ENCODE results near the gene ZNF888.
A peak's percentile ranks its signal among the peaks of the same experiment; 100 is the strongest.
"Not testable (repeated sequence)": the region's sequence is repeated elsewhere in the genome, so short reads cannot be mapped to it uniquely, and the experiment has no call there.

Gene ZNF888

GRCh38 chr19:52917531-52917930 is 5.7 kb downstream of the ZNF888 start:
- Mint-ChIP-seq H3K36me3 (ENCODE audit: low read depth) (peaks cover 45% of the 10 kb centered on the region), H3K27ac (no peak overlapping the region), H3K4me3 (no peak overlapping the region), H3K4me1 (ENCODE audit: low read depth) (peaks cover 14% of the 10 kb centered on the region), H3K27me3 (ENCODE audit: low read depth) (no peaks in the 10 kb centered on the region), H3K9me3 (peaks cover 20% of the 10 kb centered on the region)

GRCh38 chr19:52910648-52911047 is 12.6 kb downstream of the ZNF888 start:
- no peaks in the 10 kb centered on the region for H3K27me3 Mint-ChIP-seq (ENCODE audit: low read depth)
- H3K36me3 Mint-ChIP-seq (ENCODE audit: low read depth) = peaks cover 62% of the 10 kb centered on the region
- H3K4me3 Mint-ChIP-seq = no peak overlapping the region
- H3K4me1 Mint-ChIP-seq (ENCODE audit: low read depth) = no peaks in the 10 kb centered on the region
- H3K9me3 Mint-ChIP-seq = peaks cover 51% of the 10 kb centered on the region
- H3K27ac Mint-ChIP-seq = no peak overlapping the region

- H3K27ac Mint-ChIP-seq; H3K4me1 Mint-ChIP-seq (ENCODE audit: low read depth); H3K4me3 Mint-ChIP-seq; H3K27me3 Mint-ChIP-seq (ENCODE audit: low read depth): not testable (repeated sequence)
- peaks cover 38% of the 10 kb centered on the region for H3K36me3 Mint-ChIP-seq (ENCODE audit: low read depth)
- peaks cover 47% of the 10 kb centered on the region for H3K9me3 Mint-ChIP-seq
These were observed 19.0 kb downstream of the ZNF888 start for GRCh38 chr19:52904052-52904780.

DNA sequence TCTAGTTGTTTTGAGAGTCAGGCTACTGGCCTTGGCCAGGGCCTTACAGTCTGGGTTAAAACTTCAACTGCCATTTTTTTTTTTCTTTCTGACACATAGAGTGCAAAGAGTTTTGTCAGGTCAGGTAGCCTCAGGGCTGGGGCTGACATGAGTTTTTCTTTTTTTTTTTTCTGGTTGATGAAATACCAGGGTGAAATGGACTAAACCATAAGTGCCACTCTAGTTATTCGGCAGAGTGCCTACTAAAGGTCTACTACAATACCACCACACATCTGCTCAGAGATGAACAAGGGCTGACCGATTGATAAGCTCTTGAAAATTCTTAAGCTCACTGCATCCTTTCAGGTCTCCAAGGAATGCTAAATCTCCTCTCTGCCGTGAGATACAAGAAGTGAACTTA is 21.4 kb downstream of the ZNF888 start:
- no peak overlapping the region for H3K4me3 Mint-ChIP-seq
- peaks cover 40% of the 10 kb centered on the region for H3K9me3 Mint-ChIP-seq
- no peak overlapping the region for H3K27ac Mint-ChIP-seq
- H3K36me3 Mint-ChIP-seq (ENCODE audit: low read depth) = peaks cover 23% of the 10 kb centered on the region
- H3K4me1 Mint-ChIP-seq (ENCODE audit: low read depth) = peaks cover 2% of the 10 kb centered on the region
- no peaks in the 10 kb centered on the region for H3K27me3 Mint-ChIP-seq (ENCODE audit: low read depth)

- H3K9me3 Mint-ChIP-seq = peaks cover 32% of the 10 kb centered on the region
- not testable (repeated sequence) for H3K4me1 Mint-ChIP-seq (ENCODE audit: low read depth); H3K4me3 Mint-ChIP-seq; H3K27me3 Mint-ChIP-seq (ENCODE audit: low read depth)
- H3K36me3 Mint-ChIP-seq (ENCODE audit: low read depth) = peaks cover 13% of the 10 kb centered on the region
- H3K27ac Mint-ChIP-seq = peak overlapping the region; percentile 34
These were observed 24.6 kb downstream of the ZNF888 start for GRCh38 chr19:52898596-52898995.

- peaks cover 29% of the 10 kb centered on the region for H3K9me3 Mint-ChIP-seq
- peaks cover 7% of the 10 kb centered on the region for H3K4me1 Mint-ChIP-seq (ENCODE audit: low read depth)
- peaks cover 14% of the 10 kb centered on the region for H3K36me3 Mint-ChIP-seq (ENCODE audit: low read depth)
- H3K4me3 Mint-ChIP-seq = peak overlapping the region; percentile 89
- no peaks in the 10 kb centered on the region for H3K27me3 Mint-ChIP-seq (ENCODE audit: low read depth)
- peak overlapping the region; percentile 92 for H3K27ac Mint-ChIP-seq
These were observed 25.1 kb downstream of the ZNF888 start for GRCh38 chr19:52898101-52898500.

DNA sequence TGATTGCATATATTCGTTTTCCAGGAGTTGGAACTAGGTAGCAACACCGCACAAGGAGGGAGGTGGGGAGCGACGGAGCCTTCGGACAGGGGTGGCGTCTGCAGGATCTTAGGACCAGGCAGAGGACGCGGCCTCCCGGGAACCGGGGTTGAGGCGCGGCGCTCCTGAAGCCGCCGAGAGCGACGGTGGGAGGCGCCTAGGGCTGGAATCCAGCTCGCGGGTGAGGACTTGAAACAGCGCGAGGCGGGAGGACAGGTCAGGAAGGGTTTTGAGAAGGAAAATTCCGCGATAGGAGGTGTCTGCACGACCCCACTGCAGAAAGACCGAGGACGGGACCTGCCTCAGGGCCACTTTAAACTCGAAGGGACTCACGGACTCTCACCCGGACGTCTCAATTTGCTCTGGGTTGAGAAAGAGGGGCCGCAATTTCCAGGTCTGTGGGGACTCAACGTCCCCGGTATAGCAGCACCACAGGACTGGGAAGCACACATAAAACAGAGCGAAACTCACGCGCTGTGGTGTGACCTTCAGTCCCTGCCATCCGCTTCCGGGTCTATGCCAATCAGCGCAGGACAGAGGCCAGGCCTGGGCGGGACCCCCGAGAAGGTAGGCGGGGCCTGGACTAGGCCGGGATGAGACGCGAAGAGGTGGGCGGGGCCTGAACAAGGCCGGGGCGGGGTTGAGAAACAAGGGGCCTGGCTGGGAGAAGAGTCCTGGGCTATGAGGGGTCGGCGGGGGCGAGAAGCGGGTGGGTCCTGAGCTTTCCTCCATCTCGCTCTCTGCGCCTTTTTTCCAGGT is 25.9 kb downstream of the ZNF888 start, which contains the start of gene ZNF320:
ZNF320 (minus strand) TSS at position 498 of the 798 bp plus-strand sequence. CDS start 7,380 bp downstream, outside the sequence.
- Mint-ChIP-seq H3K36me3 (ENCODE audit: low read depth) (peaks cover 20% of the 10 kb centered on the region), H3K9me3 (peaks cover 36% of the 10 kb centered on the region), H3K27me3 (ENCODE audit: low read depth) (no peaks in the 10 kb centered on the region), H3K4me3 (peak within 1 kb of the TSS; percentile 89), H3K27ac (peak within 1 kb of the TSS; percentile 92), H3K4me1 (ENCODE audit: low read depth) (peaks cover 7% of the 10 kb centered on the region)

DNA sequence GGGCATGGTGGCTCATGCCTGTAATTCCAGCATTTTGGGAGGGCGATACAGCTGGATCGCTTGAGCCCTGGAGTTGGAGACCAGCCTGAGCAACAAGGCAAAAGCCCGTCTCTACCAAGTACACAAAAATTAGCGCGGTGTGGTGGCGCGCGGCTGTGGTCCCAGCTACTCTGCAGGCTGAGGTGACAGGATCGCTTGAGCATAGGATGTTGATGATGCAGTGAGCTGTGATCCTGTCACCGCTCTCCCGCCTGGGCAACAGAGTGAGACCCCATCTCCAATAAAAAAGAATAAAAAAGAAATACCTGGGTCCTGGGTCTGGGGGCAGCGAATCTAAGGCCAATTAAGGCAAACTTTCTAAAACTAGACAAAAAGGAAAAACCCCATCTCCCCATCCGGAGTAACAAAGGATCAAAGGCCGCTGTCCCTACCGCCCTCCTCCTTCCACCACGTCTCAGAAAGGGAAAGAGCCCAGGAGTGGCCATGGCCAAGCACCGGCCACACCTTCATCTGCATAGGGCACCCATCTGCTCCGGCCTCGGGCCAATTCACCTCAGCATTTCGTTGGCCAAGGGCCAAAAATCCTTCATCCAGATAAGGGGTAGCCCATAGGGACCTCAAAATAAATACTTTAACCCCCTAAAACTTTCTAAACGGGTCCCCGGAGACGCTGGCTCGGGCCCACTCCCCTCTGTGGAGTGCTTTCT is 26.6 kb downstream of the ZNF888 start:
- H3K4me1 Mint-ChIP-seq (ENCODE audit: low read depth) = peaks cover 7% of the 10 kb centered on the region
- peaks cover 21% of the 10 kb centered on the region for H3K36me3 Mint-ChIP-seq (ENCODE audit: low read depth)
- H3K9me3 Mint-ChIP-seq = peaks cover 37% of the 10 kb centered on the region
- H3K27me3 Mint-ChIP-seq (ENCODE audit: low read depth) = no peaks in the 10 kb centered on the region
- peak overlapping the region; percentile 92 for H3K27ac Mint-ChIP-seq
- H3K4me3 Mint-ChIP-seq = peak overlapping the region; percentile 89

- Mint-ChIP-seq H3K36me3 (ENCODE audit: low read depth) (peaks cover 60% of the 10 kb centered on the region), H3K27me3 (ENCODE audit: low read depth) (no peaks in the 10 kb centered on the region), H3K9me3 (peaks cover 54% of the 10 kb centered on the region), H3K4me3 (no peak overlapping the region), H3K4me1 (ENCODE audit: low read depth) (peaks cover 2% of the 10 kb centered on the region), H3K27ac (no peak overlapping the region)
These were observed 31.9 kb downstream of the ZNF888 start for GRCh38 chr19:52891336-52891735.

DNA sequence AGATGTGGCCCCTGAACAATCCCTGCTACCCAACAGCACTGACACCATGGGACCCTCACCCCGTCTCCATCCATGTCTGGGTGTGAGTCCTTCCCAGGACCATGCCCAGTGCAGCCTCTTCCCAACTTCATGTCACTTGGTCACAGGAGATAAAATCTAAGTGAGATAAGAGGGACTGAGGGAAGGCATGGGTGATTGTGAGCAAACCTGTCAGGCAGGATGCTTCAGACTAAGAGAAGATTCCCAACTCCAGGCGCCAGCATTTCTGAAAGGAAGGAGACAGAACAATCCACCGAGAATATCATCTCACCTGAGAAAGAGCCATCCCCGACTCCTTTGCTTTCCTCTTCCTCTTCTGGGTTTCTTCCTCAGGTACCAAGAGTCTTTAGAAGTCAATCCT is 33.3 kb downstream of the ZNF888 start:
- Mint-ChIP-seq H3K4me1 (ENCODE audit: low read depth) (peaks cover 2% of the 10 kb centered on the region), H3K27ac (no peak overlapping the region), H3K4me3 (no peak overlapping the region), H3K27me3 (ENCODE audit: low read depth) (no peaks in the 10 kb centered on the region), H3K36me3 (ENCODE audit: low read depth) (peaks cover 63% of the 10 kb centered on the region), H3K9me3 (peaks cover 56% of the 10 kb centered on the region)

DNA sequence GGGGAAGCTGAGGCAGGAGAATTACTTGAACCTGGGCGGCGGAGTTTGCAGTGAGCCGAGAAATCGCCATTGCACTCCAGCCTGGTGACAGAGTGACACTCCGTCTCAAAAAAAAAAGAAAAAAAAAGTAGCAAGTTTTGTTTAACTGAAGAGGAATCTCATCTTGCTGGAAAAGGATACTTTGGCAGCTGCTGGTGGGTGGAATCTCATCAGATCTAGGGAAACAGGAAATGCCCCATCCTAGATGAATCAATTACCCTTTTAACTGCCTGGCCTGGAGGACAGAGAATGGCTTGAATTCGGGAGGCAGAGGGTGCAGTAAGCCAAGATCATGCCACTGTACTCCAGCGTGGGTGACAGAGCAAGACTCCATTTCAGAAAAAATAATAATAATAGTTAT is 34.2 kb downstream of the ZNF888 start:
- no peak overlapping the region for H3K4me3 Mint-ChIP-seq
- H3K4me1 Mint-ChIP-seq (ENCODE audit: low read depth) = no peaks in the 10 kb centered on the region
- H3K27ac Mint-ChIP-seq = no peak overlapping the region
- H3K36me3 Mint-ChIP-seq (ENCODE audit: low read depth) = peaks cover 67% of the 10 kb centered on the region
- H3K9me3 Mint-ChIP-seq = peaks cover 56% of the 10 kb centered on the region
- no peaks in the 10 kb centered on the region for H3K27me3 Mint-ChIP-seq (ENCODE audit: low read depth)

- no peak overlapping the region for H3K4me3 Mint-ChIP-seq
- H3K36me3 Mint-ChIP-seq (ENCODE audit: low read depth) = peaks cover 64% of the 10 kb centered on the region
- no peaks in the 10 kb centered on the region for H3K27me3 Mint-ChIP-seq (ENCODE audit: low read depth)
- no peak overlapping the region for H3K27ac Mint-ChIP-seq
- H3K9me3 Mint-ChIP-seq = peaks cover 66% of the 10 kb centered on the region
- no peaks in the 10 kb centered on the region for H3K4me1 Mint-ChIP-seq (ENCODE audit: low read depth)
These were observed 42.3 kb downstream of the ZNF888 start for GRCh38 chr19:52880895-52881389.

DNA sequence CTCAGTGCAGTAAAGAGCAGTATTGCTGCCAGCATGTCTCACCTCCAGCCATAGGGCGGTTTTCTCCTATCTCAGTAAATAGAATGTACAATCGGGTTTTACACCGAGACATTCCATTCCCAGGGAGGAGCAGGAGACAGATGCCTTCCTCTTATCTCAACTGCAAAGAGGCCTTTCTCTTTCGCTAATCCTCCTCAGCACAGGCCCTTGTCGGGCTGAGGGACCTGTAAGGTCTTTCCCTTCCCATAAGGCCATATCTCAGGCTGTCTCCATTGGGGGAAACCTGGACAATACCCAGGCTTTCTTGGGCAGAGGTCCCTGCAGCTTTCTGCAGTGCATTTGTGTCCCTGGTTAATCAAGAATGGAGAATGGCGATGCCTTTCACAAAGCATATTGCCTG is 50.2 kb downstream of the ZNF888 start:
- not testable (repeated sequence) for H3K4me1 Mint-ChIP-seq (ENCODE audit: low read depth); H3K4me3 Mint-ChIP-seq; H3K27me3 Mint-ChIP-seq (ENCODE audit: low read depth); H3K36me3 Mint-ChIP-seq (ENCODE audit: low read depth); H3K27ac Mint-ChIP-seq
- peaks cover 62% of the 10 kb centered on the region for H3K9me3 Mint-ChIP-seq

DNA sequence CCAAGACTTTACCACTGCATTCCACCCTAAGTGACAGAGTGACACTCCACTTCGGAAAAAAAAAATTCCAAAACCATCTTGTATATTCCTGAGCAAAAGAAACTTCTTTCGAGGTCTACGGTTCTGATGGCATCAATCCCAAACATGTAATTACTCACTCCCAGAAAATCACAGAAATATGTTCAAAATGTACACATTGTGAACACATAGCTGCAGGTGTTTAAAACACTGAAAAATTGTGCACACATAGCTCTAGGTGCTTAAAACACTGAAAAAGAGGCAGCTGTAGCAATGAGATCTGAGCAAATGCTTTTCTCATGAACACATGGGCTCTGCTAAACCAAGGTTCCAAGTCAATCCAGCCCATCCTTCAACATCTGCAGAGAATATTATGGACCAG is 51.8 kb downstream of the ZNF888 start:
- no peaks in the 10 kb centered on the region for H3K27me3 Mint-ChIP-seq (ENCODE audit: low read depth)
- no peak overlapping the region for H3K27ac Mint-ChIP-seq
- H3K9me3 Mint-ChIP-seq = peaks cover 63% of the 10 kb centered on the region
- no peak overlapping the region for H3K4me3 Mint-ChIP-seq
- H3K4me1 Mint-ChIP-seq (ENCODE audit: low read depth) = no peaks in the 10 kb centered on the region
- no peaks in the 10 kb centered on the region for H3K36me3 Mint-ChIP-seq (ENCODE audit: low read depth)
